Glutamatergic neuron (in vitro differentiated cells): ENCODE data around the gene APMAP. TPM values are rescaled to one million over a fixed set of nuclear protein-coding genes. Genes with fewer than 3 reads are reported as not detected.
A peak's percentile ranks its signal among the peaks of the same experiment; 100 is the strongest.

Experiments used
- DNase-seq: peaks from one replicate; pipeline ENCODE4 v3.0.0; 2022
- H3K27ac Mint-ChIP-seq: one replicate; pipeline ENCODE4 v1.8.0; 2020; ENCODE audit warnings: mild to moderate bottlenecking, mixed read lengths, inconsistent platforms; ENCODE audit not compliant: unreplicated experiment
- H3K27me3 Mint-ChIP-seq: one replicate; pipeline ENCODE4 v1.8.0; 2020; ENCODE audit warnings: mild to moderate bottlenecking, moderate library complexity, mixed read lengths, inconsistent platforms; ENCODE audit not compliant: unreplicated experiment
- H3K36me3 Mint-ChIP-seq: one replicate; pipeline ENCODE4 v1.8.0; 2020; ENCODE audit warnings: mild to moderate bottlenecking, mixed read lengths, inconsistent platforms; ENCODE audit not compliant: unreplicated experiment
- H3K4me1 Mint-ChIP-seq: one replicate; pipeline ENCODE4 v1.8.0; 2020; ENCODE audit warnings: mild to moderate bottlenecking, low read depth, mixed read lengths, inconsistent platforms; ENCODE audit not compliant: unreplicated experiment
- H3K4me3 Mint-ChIP-seq: one replicate; pipeline ENCODE4 v1.8.0; 2020; ENCODE audit warnings: mild to moderate bottlenecking, mixed read lengths, inconsistent platforms; ENCODE audit not compliant: unreplicated experiment
- H3K9me3 Mint-ChIP-seq: one replicate; pipeline ENCODE4 v1.8.0; 2020; ENCODE audit warnings: mild to moderate bottlenecking, moderate library complexity, mixed read lengths, inconsistent platforms; ENCODE audit not compliant: unreplicated experiment
- total RNA-seq: library from RNA; stranded (reverse); fragmentation: NEBNext Ultra II Directional; extraction: Animal tissue kit (Norgen Biotek cat#: 25700); gene quantifications from one replicate; pipeline ENCODE4 v1.2.1, GENCODE V29; 2021; ENCODE audit not compliant: unreplicated experiment
- TF ChIP-seq, protein P1 (sequence below): fragments of 200-600 bp; sonication (generic); IDR thresholded peaks from one replicate; pipeline ENCODE4 v1.5.0; 2021; ENCODE audit not compliant: partially characterized antibody, unreplicated experiment

APMAP gene
- total RNA-seq, 1 donor from 2014 or later = 218 TPM

DNA sequence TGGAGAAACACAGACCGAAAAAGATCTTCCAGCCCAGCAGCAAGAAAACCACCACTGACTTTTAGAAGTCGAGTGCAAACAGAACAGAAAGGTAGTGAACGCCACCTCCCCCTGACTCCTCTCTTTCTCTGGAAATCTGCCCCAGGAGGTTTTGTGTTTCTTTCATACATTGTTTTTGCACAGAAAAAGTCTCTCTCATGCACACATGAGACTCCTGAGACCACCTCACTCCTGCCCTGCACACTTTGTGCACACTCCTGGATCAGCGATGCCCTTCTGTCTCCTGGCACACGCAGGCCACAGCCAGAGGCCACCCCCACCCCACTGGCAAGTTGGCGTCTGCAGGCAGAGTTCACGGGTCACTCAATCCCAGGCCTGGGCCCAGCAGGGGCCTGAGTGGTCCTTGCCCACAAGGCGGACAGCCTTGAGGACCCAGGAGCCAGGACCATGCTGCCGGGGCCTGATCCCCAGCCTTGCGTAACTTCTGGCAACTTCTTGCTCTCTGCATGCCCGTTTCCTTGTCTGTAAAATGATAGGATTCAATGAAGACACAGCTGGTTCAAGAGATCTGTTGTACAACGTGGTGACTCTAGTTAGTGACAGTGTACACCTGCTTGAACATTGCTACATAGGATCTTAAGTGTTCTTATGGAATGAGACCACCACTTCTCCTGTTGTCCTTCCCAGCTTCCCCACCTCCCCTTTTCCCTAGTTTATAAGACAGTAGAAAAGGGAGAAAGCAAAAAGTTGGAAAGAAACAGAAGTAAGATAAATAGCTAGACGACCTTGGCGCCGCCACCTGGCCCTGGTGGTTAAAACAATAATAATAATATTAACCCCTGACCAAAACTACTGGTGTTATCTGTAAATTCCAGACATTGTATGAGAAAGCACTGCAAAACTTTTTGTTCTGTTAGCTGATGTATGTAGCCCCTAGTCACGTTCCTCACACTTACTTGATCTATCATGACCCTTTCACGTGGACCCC lies 73.7 kb downstream of the APMAP start:
- no peak overlapping the region for H3K4me3 Mint-ChIP-seq
- TF ChIP-seq, protein P1, sequence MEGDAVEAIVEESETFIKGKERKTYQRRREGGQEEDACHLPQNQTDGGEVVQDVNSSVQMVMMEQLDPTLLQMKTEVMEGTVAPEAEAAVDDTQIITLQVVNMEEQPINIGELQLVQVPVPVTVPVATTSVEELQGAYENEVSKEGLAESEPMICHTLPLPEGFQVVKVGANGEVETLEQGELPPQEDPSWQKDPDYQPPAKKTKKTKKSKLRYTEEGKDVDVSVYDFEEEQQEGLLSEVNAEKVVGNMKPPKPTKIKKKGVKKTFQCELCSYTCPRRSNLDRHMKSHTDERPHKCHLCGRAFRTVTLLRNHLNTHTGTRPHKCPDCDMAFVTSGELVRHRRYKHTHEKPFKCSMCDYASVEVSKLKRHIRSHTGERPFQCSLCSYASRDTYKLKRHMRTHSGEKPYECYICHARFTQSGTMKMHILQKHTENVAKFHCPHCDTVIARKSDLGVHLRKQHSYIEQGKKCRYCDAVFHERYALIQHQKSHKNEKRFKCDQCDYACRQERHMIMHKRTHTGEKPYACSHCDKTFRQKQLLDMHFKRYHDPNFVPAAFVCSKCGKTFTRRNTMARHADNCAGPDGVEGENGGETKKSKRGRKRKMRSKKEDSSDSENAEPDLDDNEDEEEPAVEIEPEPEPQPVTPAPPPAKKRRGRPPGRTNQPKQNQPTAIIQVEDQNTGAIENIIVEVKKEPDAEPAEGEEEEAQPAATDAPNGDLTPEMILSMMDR = no peak
- peaks cover 4% of the 10 kb centered on the region for H3K27me3 Mint-ChIP-seq
- H3K9me3 Mint-ChIP-seq = peaks cover 7% of the 10 kb centered on the region
- peaks cover 7% of the 10 kb centered on the region for H3K4me1 Mint-ChIP-seq
- no peak overlapping the region for H3K27ac Mint-ChIP-seq
- peaks cover 16% of the 10 kb centered on the region for H3K36me3 Mint-ChIP-seq
- no peak for DNase-seq

DNA sequence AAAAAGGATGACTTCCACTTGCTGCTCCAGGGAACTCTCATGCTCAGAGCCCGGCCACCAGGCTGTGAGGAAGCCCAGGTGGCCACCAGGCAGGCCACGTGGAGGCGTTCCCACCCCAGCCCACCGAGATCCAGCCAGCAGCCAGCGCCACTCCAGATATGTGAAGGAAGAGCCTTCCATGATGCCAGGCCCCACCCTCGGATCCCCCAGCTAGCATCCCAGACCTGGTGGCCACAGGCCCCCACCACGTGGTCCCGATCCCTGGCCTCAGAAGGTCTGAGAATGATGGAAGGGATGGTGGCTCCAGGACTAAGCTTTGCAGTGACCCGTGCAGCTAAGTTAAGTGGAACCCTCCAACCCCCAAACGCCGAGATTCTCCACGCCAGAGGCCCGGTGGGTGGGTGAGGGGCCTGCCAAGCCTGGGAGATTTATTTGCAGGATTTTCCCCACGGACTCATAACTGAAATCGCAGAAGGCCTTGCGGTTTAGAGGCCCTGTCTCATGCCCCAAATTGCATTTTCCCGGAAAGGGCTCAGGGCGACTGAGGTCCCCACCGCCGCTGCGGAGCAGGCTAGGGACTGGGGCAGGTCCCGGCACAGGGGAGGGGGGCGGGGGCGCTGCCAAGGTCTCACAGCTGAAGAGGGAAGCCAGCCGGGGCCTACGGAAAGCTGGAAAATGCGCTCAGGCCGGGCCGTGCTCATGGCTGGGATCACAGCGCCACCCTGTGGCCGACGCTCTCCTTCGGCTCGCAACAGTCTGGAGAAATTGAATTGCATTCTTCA lies 74.6 kb downstream of the APMAP start:
- DNase-seq = peak; percentile 85
- Mint-ChIP-seq H3K27me3 (peaks cover 4% of the 10 kb centered on the region), H3K9me3 (peaks cover 7% of the 10 kb centered on the region), H3K4me3 (no peak overlapping the region), H3K27ac (no peak overlapping the region), H3K4me1 (peaks cover 7% of the 10 kb centered on the region), H3K36me3 (peaks cover 16% of the 10 kb centered on the region)
- TF ChIP-seq, protein P1 = peak; percentile 94

DNA sequence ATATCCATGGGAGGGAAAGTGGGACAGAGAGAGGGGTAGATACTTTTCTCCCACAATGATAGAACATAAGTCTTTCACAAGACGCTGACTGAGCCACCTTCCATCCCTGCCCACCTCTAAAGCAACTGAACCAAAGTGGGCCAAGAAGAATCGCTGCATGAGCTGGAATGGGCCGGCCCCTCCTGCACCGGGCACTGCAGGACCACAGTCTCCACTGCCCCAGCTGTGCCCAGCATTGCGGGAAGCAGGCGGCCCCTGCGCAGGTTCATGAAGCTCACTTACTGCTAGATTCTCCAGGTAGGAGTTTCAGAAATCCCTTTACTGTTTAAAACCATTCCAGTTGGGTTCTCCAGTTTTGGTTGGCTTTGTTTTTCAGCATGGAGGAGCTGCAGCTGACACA lies 75.5 kb downstream of the APMAP start:
- Mint-ChIP-seq H3K4me1 (peaks cover 7% of the 10 kb centered on the region), H3K36me3 (peaks cover 16% of the 10 kb centered on the region), H3K4me3 (no peak overlapping the region), H3K27me3 (peaks cover 4% of the 10 kb centered on the region), H3K27ac (no peak overlapping the region), H3K9me3 (peaks cover 7% of the 10 kb centered on the region)
- TF ChIP-seq, protein P1 = no peak
- DNase-seq = no peak

DNA sequence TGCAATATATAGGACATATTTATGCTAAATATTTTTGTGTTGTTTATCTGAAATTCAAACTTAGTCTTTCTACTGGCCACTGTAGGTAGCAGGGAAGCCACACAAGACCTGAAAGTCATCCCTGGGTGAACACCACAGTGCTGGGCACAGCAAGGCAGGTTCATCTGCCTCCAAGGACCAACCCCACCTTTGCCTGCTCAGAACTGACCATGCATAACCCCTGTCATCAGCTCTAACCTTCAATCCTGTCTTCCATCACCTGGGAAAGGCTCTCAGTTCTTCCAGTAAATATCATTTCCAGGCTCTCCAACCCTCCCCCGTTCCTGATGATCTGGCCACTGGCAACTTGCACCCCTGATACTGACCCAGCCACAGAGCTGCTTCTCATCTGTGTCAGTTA lies 76.1 kb downstream of the APMAP start:
- peaks cover 7% of the 10 kb centered on the region for H3K4me1 Mint-ChIP-seq
- H3K27me3 Mint-ChIP-seq = peaks cover 4% of the 10 kb centered on the region
- H3K9me3 Mint-ChIP-seq = peaks cover 3% of the 10 kb centered on the region
- no peak for DNase-seq
- H3K36me3 Mint-ChIP-seq = peaks cover 13% of the 10 kb centered on the region
- no peak overlapping the region for H3K4me3 Mint-ChIP-seq
- TF ChIP-seq, protein P1 = no peak
- H3K27ac Mint-ChIP-seq = no peak overlapping the region
